Right lobe of liver (tissue), 6 donors: ENCODE measurements around the gene HTRA1. TPM values are rescaled to one million over a fixed set of nuclear protein-coding genes. Genes with fewer than 3 reads are reported as not detected.
A peak's percentile ranks its signal among the peaks of the same experiment; 100 is the strongest.

Source experiments
- ATAC-seq, 4 donors: fragments of 200-7000 bp; cut with Tn5 transposase; one replicate each; pipeline ENCODE4 v1.9.1; 2020; ENCODE audit warnings: mild to moderate bottlenecking in 4 of 4, moderate library complexity in 4 of 4
- DNase-seq, 3 donors: peaks; one replicate each; pipeline ENCODE4 v3.0.0-alpha.2; 2020
- H3K27ac ChIP-seq, 3 donors: fragments of 200-600 bp; one replicate each; pipeline ENCODE4 v1.8.0; 2022
- H3K27me3 ChIP-seq, 2 donors: fragments of 200-600 bp; one replicate each; pipeline ENCODE4 v1.8.0; 2022
- H3K36me3 ChIP-seq, 4 donors: fragments of 200-600 bp; sonication (generic) in 1 of 4; one replicate each; pipeline versions ENCODE4 v1.5.1 to v1.8.0; 2017 to 2022; ENCODE audit warnings: control low read depth in 1 of 4
- H3K4me1 ChIP-seq, 4 donors: fragments of 200-600 bp; sonication (generic) in 1 of 4; one replicate each; pipeline versions ENCODE4 v1.5.1 to v1.8.0; 2017 to 2022; ENCODE audit warnings: control low read depth in 1 of 4
- H3K4me3 ChIP-seq, 3 donors: fragments of 200-600 bp; one replicate each; pipeline ENCODE4 v1.8.0; 2022
- H3K9me3 ChIP-seq, 4 donors: fragments of 200-600 bp; sonication (generic) in 1 of 4; one replicate each; pipeline versions ENCODE4 v1.5.1 to v1.8.0; 2017 to 2022; ENCODE audit warnings: control low read depth in 1 of 4
- POLR2A ChIP-seq: fragments of 450-650 bp; IDR thresholded peaks from one replicate; pipeline ENCODE4 v1.6.1; 2017; ENCODE audit warnings: antibody characterized with exemption, mild to moderate bottlenecking
- WGBS: methylation state at CpG from one replicate; pipeline ENCODE4 v1.1.6; 2018; ENCODE audit warnings: low coverage, low lambda C conversion rate; ENCODE audit not compliant: insufficient coverage; ENCODE audit errors: missing lambda C conversion rate; 5-methylcytosine and 5-hydroxymethylcytosine counted together
- intact Hi-C, 2 donors: fragments of 100-400 bp; cut with DNase I; formaldehyde crosslinking; loops; one replicate each; pipeline versions ENCODE4 v1.11.2 to v1.14.1; 2022
- total RNA-seq, 6 experiments: library from RNA; depleted of rRNA in 2 of 6; stranded (reverse); fragments of >200 nt in 2 of 6; fragmentation: NEBNext Ultra II Directional in 3 of 6; extraction: Animal tissue kit (Norgen Biotek cat#: 25700) in 3 of 6; gene quantifications; one replicate each; pipeline versions ENCODE4 v1.1.0 to v1.2.4, GENCODE V29; 2016 to 2023
- TF ChIP-seq, protein P1 (sequence below), 4 donors: fragments of 200-600 bp in 3 of 4; fragments of 450-650 bp in 1 of 4; IDR thresholded peaks; one replicate each; pipeline versions ENCODE4 v1.5.1 to v1.8.0; 2016 to 2022; ENCODE audit warnings: antibody characterized with exemption in 4 of 4, mild to moderate bottlenecking in 2 of 4
- donor health status: DM: no; HTN: yes; CAD: no.
- donor health status: DM: no; HTN: no; CAD: no.
- donor health status: DM: no; HTN: no; CAD: no.
- donor health status: DM: no; HTN: yes; CAD: no.
- donor health status: DM: no; HTN: yes; CAD: no.

HTRA1 gene
- total RNA-seq, 6 experiments from 2014 or later: 91.9 to 224 (median 134) TPM

DNA sequence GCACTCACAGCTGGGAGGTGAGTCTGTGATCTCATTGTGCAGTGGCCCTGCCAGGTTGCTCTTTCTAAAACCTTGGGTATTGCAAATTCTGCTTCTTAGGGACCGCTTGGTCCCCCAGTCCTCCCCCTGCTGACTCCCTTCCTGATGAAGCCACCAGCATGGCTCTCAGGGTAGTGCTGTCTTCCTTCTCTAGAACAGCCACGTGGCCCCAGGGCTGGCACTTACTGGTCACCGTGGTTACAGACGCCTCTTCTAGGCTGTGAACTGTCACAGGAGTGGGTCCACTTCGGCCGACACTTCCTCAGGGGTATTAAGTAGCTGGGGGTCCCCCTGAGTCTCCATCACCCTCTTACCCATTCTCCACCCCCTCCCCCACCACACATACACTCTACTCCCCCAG, 2.7 kb upstream of the HTRA1 start:
- Histone ChIP-seq H3K27me3 (no peaks in the 10 kb centered on the region), H3K4me3 (no peak overlapping the region), H3K27ac (no peak overlapping the region), H3K9me3 (no peaks in the 10 kb centered on the region), H3K36me3 (no peaks in the 10 kb centered on the region), H3K4me1 (peaks cover 0 to 10% (median 4%) of the 10 kb centered on the region in 4 donors)
- ATAC-seq (no peak), DNase-seq (no peak)
- 64% methylated on average over 2 of the region's 6 CpGs for WGBS
- no peak for TF ChIP-seq POLR2A
- TF ChIP-seq, protein P1, sequence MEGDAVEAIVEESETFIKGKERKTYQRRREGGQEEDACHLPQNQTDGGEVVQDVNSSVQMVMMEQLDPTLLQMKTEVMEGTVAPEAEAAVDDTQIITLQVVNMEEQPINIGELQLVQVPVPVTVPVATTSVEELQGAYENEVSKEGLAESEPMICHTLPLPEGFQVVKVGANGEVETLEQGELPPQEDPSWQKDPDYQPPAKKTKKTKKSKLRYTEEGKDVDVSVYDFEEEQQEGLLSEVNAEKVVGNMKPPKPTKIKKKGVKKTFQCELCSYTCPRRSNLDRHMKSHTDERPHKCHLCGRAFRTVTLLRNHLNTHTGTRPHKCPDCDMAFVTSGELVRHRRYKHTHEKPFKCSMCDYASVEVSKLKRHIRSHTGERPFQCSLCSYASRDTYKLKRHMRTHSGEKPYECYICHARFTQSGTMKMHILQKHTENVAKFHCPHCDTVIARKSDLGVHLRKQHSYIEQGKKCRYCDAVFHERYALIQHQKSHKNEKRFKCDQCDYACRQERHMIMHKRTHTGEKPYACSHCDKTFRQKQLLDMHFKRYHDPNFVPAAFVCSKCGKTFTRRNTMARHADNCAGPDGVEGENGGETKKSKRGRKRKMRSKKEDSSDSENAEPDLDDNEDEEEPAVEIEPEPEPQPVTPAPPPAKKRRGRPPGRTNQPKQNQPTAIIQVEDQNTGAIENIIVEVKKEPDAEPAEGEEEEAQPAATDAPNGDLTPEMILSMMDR (IDR thresholded peaks at IDR 0.05): no peak
- intact Hi-C loops: no loop called here

DNA sequence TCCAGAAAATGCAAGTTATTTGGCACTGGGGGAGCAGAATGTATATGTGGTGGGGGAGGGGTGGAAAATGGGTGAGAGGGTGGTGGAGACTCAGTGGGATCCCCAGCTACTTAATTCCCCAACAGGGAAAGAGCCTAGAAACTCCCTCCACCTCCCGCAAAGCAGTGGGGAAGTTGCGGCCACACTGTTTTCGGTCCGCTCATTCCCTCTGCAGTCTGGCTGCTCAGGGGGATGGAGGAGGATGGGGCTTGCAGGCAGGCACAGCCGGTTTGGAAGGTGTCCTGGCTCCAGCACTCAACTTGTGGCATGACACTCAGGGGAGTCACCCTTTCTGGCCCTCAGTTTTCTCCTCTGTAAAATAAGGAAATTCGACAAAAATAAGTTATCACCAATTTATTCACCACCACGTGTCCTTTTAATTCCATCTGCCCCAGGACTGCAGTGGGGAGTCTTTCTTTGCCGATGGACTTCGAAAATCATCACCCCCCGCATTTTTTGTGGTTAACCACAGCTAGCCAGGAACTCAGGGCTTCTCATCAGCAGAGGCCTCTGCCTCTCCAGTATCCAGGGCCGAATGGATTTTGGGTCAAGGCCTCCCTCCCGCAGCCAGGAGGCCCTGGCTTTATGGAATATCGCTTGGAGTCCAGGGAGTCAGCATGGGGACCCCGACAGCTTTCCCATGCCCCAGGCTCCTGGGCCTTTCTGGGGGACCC, 1.6 kb upstream of the HTRA1 start:
- Histone ChIP-seq H3K36me3 (no peaks in the 10 kb centered on the region), H3K4me1 (peaks cover 0 to 16% (median 6%) of the 10 kb centered on the region in 4 donors), H3K27ac (no peak overlapping the region), H3K27me3 (no peaks in the 10 kb centered on the region), H3K9me3 (no peaks in the 10 kb centered on the region), H3K4me3 (no peak overlapping the region)
- DNase-seq (no peak), ATAC-seq (no peak)
- 53% methylated on average over 9 of the region's 14 CpGs for WGBS
- intact Hi-C loops: no loop called here
- TF ChIP-seq POLR2A: no peak

DNA sequence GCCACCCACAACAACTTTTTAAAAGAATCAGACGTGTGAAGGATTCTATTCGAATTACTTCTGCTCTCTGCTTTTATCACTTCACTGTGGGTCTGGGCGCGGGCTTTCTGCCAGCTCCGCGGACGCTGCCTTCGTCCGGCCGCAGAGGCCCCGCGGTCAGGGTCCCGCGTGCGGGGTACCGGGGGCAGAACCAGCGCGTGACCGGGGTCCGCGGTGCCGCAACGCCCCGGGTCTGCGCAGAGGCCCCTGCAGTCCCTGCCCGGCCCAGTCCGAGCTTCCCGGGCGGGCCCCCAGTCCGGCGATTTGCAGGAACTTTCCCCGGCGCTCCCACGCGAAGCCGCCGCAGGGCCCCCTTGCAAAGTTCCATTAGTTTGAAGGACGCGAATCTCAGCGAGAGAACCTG, 461 bp upstream of the HTRA1 start:
- ATAC-seq (no peak), DNase-seq (no peak)
- H3K27me3 ChIP-seq: no peaks in the 10 kb centered on the region
- TF ChIP-seq POLR2A: no peak
- TF ChIP-seq, protein P1 (IDR thresholded peaks at IDR 0.05): no peak
- intact Hi-C loops: no loop called here
- H3K27ac ChIP-seq: peak overlapping the region in 2 of 3 donors; percentile 15 to 49
- WGBS: under 1% methylated on average over 35 of the region's 40 CpGs
- H3K4me3 ChIP-seq: peak overlapping the region; percentile 57 to 72 (median 71)
- peaks cover 0 to 16% (median 6%) of the 10 kb centered on the region in 4 donors for H3K4me1 ChIP-seq
- no peaks in the 10 kb centered on the region for H3K9me3 ChIP-seq
- no peaks in the 10 kb centered on the region for H3K36me3 ChIP-seq

DNA sequence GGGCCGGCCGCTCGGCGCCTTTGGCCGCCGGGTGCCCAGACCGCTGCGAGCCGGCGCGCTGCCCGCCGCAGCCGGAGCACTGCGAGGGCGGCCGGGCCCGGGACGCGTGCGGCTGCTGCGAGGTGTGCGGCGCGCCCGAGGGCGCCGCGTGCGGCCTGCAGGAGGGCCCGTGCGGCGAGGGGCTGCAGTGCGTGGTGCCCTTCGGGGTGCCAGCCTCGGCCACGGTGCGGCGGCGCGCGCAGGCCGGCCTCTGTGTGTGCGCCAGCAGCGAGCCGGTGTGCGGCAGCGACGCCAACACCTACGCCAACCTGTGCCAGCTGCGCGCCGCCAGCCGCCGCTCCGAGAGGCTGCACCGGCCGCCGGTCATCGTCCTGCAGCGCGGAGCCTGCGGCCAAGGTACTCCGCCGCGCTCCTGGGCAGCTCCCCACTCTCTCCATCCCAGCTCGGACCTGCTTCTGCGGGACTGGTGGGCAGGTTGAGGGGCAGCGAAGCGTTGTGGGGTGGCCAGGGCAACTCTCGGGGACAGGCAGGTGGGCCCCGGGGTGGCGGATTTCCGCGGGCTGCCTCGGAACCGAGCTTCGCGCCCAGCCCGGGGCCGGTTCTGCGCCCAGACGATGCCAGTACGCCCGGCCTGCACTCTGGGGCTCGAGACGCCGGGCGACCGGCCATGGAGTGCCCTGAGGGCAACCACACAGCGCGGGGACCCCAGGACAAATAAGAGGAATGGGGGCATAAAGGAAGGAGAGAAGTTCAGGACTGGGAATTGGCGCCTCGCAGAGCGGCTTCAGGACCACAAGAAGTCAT, 578 bp downstream of the HTRA1 start:
- peak; percentile 37 to 80 (median 77) for ATAC-seq
- Histone ChIP-seq H3K4me1 (peaks cover 0 to 16% (median 6%) of the 10 kb centered on the region in 4 donors), H3K9me3 (no peaks in the 10 kb centered on the region), H3K27ac (peak overlapping the region; percentile 58 to 82 (median 62)), H3K36me3 (no peaks in the 10 kb centered on the region), H3K4me3 (peak overlapping the region; percentile 71 to 77 (median 72)), H3K27me3 (no peaks in the 10 kb centered on the region)
- intact Hi-C loops: no loop called here
- peak; percentile 32 for TF ChIP-seq POLR2A
- TF ChIP-seq, protein P1 (IDR thresholded peaks at IDR 0.05): no peak
- DNase-seq: peak; percentile 51 to 81 (median 79)
- WGBS: under 1% methylated on average over 18 of the region's 95 CpGs
